ENCODE results near the gene SLC22A7.
"Not testable (repeated sequence)": the region's sequence is repeated elsewhere in the genome, so short reads cannot be mapped to it uniquely, and the experiment has no call there.

The SLC22A7 gene

DNA sequence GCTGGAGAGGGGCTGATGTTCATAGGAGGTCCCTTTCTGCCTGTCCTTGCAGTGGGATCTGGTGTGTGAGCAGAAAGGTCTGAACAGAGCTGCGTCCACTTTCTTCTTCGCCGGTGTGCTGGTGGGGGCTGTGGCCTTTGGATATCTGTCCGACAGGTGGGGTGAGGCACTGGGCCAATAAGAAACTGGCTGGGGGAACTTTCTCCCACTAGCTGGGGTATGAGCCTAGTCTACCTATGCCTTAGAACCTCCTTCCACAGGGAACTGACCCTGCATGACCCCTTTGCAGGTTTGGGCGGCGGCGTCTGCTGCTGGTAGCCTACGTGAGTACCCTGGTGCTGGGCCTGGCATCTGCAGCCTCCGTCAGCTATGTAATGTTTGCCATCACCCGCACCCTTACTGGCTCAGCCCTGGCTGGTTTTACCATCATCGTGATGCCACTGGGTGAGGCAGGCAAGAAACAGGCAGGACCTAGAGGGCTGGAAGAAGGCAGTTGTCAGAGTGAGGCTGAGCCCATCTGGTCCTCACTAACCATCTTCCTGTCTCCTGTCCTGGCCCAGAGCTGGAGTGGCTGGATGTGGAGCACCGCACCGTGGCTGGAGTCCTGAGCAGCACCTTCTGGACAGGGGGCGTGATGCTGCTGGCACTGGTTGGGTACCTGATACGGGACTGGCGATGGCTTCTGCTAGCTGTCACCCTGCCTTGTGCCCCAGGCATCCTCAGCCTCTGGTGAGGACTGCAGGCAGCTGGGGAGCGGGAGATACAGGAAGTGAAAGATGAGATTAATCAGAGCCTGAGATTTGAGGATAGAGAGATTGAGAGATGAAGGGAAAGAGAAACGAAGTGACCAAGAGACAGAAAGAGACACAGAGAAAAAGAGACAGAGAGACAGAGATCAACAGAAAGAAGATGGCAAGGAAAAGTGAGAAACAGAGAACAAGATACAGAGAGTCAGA, 1.6 kb downstream of the SLC22A7 start:
- no peak for DNase-seq (ENCODE audit: low read depth in 1 of 2, low spot score in 1 of 2)

DNA sequence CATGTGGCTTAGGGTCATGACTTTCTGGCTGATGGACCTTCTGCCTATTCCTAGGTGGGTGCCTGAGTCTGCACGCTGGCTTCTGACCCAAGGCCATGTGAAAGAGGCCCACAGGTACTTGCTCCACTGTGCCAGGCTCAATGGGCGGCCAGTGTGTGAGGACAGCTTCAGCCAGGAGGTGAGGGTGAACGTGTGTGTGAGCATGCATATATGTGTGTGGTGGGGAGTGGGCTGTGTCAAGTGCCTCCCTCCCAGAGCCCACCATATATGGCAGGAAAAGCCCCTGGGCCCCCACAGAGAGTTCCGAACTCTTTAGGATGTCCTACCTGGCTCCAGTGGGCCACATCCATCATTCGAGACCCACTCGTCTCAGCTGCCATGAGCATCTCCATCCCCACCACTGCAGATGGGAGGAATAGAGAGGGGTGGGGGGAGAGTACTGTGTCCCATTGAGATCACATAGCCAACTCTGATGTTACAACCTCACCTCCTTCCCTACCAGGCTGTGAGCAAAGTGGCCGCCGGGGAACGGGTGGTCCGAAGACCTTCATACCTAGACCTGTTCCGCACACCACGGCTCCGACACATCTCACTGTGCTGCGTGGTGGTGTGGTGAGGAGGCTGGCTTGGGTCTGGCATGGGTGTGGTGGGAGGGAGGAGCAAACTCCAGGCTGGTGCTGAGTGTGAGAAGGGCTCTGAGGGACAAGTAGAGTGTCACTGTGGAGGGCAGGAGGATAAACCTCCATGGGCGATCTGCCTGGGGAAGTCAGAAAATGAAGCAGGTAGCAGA, 3.2 kb downstream of the SLC22A7 start:
- DNase-seq (ENCODE audit: low read depth in 1 of 2, low spot score in 1 of 2): no peak

DNA sequence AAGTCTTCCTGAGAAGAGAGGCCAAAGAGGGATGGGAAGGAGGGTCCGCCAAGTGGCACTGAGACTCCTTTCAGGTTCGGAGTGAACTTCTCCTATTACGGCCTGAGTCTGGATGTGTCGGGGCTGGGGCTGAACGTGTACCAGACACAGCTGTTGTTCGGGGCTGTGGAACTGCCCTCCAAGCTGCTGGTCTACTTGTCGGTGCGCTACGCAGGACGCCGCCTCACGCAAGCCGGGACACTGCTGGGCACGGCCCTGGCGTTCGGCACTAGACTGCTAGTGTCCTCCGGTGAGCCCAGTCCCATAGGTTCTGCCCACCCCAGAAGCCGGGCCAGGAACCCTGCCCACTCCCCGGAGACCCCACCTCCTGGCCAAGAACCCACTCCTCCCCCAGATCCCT, 4.1 kb downstream of the SLC22A7 start:
- no peak for DNase-seq (ENCODE audit: low read depth in 1 of 2, low spot score in 1 of 2)

DNA sequence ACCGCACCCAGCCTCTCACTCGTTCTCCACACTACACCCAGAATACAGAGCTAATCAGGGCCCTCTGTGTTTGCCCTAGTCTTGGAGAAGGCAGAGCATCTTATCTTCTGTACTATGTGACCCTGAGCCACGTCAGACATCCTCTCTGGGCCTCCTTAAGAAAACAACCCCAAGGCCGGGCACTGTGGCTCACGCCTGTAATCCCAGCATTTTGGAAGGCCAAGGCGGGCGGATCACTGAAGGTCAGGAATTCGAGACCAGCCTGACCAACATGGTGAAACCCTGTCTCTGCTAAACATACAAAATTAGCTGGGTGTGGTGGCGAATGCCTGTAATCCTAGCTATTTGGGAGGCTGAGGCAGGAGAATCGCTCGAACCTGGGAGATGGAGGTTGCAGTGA, 4.9 kb downstream of the SLC22A7 start:
- not testable (repeated sequence) for DNase-seq (ENCODE audit: low read depth in 1 of 2, low spot score in 1 of 2)

DNA sequence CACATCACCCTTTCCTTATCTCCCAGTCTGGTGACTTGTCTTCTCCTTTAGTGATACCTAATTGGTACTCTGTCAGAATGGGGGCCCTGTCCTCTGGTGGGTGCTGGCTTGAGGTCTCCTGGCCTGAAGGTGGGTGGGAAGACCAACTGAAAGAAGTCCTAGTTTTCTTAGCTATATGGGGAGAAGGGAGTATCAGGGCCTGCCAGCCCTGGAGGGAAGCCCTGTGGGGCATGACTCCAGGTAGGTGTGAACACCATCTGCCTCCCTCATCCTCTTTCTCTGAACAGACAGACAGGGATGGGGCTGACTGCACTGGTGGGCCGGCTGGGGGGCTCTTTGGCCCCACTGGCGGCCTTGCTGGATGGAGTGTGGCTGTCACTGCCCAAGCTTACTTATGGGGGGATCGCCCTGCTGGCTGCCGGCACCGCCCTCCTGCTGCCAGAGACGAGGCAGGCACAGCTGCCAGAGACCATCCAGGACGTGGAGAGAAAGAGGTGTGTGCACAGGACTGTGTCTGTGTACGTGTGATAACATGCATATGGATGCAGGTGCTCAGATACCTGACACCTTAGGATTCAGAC, 5.8 kb downstream of the SLC22A7 start:
- DNase-seq (ENCODE audit: low read depth in 1 of 2, low spot score in 1 of 2): no peak

DNA sequence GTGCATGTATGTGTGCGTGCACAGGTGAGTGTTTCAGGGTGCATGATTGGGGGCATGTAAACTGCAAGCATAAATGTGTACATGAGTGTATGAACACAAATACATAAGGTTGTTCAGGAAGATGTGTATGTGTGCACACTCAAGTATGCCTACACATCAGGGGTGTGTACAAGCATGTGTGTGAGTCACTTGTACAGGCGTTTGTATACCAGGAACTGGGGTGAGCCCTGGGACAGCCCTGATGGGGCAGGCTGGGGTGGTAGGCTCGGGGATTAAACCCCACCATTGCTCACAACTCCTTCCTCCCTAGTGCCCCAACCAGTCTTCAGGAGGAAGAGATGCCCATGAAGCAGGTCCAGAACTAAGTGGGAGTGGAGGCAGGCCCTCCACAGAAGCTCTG, 6.3 kb downstream of the SLC22A7 start:
- DNase-seq (ENCODE audit: low read depth in 1 of 2, low spot score in 1 of 2): no peak

DNA sequence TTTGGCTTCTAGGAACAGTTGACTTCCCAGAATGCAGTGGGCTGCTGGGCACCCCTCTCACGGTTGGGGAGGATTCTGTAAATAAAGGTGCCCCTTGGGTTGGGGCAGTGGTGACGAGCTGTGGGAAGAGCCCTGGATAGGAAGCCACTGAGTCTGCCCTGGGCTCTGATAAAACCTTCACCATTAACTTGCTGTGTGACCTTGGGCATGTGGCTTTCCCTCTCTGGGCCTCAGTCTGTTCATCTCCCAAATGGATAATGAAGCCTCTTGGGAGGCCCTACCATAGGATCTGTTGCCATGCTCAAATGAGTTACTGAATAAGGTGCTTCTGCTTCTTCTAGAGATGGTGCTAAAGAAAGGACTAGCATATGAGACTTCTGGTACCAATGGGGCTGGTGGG, 6.8 kb downstream of the SLC22A7 start:
- DNase-seq (ENCODE audit: low read depth in 1 of 2, low spot score in 1 of 2): no peak

DNA sequence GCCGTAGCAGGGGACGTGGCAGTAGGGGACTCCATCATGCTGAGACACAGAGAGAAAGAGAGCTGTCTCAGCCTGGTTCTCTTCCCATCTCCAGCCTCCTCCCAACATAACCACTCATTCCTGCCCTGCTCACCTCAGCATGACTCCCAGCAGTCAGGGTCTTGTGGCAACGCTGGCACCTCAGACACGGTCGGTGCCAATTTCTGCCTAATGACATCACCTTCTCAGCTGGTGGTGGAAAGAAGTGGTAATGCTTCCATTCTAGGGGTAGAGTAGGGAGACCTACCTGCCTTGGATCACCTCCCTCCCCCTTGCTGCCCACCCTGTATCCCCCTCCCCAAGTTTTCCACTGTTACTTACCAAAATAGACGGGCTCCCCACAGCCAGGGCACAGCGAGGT, 8.0 kb downstream of the SLC22A7 start:
- no peak for DNase-seq (ENCODE audit: low read depth in 1 of 2, low spot score in 1 of 2)

DNA sequence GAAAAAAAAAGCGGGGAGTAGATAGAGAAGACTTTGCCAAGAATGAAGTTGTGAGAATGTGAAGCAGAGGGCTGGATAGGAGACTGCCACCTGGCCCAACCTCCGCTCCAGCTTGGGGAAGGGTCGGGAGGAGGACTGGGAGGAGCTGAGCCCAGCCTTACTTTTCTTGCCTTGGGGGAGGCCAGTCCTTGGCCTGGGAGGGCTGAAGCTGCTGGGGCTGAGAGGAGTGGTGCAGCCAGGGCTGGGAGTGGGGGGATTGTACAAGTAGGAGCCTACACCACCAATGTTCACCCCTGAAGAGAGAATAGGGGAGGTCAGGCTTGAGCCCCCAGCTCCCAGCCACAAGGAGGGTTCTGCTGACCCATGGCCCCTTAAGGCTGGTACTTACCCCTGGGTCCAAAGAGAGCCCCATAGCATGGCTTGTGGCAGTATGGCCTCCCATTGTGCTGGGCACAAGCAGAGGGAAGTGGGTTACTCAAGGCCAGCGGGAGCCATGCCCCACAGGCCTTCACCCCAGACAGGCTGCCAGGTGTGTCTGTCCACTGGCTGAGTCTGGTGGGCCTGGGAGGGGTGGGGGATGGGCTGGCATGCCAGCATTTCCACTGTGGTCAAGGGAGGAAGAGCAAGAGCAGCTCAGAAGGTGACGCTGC, 9.5 kb downstream of the SLC22A7 start:
- DNase-seq (ENCODE audit: low read depth in 1 of 2, low spot score in 1 of 2): no peak

DNA sequence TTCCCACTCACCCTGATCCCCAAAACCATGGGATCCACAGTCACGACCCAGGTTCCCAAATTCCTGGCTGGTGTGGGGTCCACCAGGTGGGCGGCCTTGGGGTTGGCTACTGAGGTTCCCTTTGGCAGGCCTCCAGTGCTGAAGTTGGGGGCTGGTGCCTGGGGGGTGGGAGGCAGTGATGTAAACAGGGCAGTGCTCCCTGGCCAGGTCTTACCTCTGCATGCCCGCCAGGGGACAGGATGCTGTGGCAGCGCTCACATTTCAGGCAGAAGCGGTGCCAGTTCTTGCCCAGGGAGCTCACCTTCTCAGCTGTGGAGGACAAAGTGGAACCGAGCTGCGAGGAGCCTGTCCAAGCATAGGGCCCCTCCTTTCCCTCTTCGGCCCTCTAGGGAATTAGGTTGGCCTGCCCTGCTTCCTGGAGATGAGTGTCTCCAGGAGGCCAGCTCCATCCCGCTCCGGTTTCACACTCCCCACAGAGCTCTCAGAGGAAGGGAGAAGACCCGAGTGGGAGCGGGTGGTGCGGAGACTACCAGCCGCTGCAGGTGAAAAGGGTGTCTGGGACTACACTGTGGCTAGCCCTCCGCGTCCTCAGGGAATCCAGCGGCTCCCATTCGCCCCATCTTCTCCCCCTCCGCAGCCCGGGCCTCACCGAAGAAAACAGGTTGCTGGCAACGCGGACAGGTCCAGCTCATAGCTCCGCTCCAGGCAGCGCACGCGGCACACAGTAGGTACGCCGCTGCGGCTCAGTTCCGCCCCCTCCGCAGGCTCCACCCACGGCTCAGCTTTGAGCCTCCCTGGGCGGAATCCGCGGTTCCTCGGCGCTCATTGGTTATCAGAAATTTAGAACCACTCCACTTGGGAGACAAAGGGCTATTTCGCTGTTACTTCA, 10.3 kb downstream of the SLC22A7 start, which contains the start of gene CRIP3:
CRIP3 (minus strand) TSS at position 726 of the 889 bp plus-strand sequence; CDS start at position 692, 34 bp downstream.
- DNase-seq (ENCODE audit: low read depth in 1 of 2, low spot score in 1 of 2): peak; percentile 6 to 25

DNA sequence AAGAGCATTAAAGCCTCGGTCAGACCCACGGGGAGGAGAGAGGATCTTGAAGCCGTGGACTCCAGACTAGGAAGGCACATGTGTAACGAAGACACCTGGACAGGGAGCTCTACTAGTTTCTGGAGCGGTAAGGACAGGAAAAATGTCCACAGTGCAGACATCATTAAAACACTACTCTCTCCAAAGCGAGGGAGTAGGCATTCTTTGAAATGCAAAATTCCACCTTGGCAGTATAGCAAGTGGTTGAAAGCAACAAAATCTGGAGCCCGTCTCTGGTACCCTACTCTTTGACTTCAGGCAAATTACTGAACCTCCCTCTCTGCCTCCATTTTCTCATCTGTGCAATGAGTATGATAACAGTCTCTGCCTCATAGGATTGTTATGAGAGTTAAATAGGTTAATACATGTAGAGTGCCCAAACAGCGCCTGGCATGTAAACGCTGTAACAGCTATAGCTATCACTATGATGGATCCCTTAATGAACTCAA, 11.0 kb downstream of the SLC22A7 start:
- DNase-seq (ENCODE audit: low read depth in 1 of 2, low spot score in 1 of 2): no peak

DNA sequence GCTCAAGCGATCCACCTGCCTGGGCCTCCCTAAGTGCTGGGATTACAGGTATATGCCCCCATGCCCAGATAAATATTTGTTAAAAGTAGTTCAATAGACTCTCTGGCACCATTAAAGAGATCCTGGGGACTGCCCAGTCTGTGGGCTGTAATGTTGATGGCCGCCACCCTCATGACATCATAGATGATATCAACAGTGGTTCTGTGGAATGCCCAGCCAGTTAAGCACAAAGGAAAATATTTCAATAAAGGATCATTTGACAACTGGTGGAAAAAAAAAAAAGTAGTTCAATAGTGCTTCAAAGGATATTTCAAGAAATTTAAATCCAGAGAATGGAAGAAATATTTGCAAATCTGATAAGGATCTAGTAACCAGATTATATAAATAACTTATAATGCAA, 12.1 kb downstream of the SLC22A7 start:
- DNase-seq (ENCODE audit: low read depth in 1 of 2, low spot score in 1 of 2): no peak

DNA sequence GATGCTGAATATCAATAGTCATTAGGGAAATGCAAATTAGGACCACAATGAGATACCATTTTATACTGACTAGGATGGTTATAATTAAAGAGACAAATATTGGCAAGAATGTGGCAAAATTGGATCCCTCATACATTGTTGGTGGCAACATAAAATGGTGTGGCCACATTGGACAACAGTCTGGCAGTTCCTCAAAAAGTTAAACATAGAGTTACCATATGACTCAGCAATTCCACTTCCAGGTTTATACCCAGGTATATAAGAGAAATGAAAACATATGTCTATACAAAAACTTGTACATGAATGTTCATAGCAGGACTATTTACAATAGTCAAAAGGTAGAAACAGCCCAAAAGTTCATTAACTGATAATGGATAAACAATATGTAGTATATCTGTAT, 12.6 kb downstream of the SLC22A7 start:
- no peak for DNase-seq (ENCODE audit: low read depth in 1 of 2, low spot score in 1 of 2)

DNA sequence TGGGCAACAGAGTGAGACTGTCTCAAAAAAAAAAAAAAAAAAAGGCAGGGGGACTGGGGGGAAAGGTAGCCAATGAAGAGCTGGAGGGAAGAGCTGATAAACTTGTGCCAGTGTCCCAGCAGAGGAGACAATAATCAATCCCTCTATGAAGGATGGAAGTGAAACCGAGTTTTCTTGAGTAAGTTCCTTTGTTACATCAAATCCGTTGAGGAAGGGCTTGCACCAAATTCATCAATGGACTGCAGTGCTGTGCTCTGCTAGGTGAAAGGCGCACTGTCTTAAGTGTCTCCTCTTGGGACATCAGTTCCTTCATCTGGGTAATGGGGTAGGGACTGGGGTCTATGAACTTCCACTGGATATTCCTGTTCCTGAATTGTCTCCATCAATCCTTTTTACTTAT, 13.6 kb downstream of the SLC22A7 start:
- no peak for DNase-seq (ENCODE audit: low read depth in 1 of 2, low spot score in 1 of 2)

DNA sequence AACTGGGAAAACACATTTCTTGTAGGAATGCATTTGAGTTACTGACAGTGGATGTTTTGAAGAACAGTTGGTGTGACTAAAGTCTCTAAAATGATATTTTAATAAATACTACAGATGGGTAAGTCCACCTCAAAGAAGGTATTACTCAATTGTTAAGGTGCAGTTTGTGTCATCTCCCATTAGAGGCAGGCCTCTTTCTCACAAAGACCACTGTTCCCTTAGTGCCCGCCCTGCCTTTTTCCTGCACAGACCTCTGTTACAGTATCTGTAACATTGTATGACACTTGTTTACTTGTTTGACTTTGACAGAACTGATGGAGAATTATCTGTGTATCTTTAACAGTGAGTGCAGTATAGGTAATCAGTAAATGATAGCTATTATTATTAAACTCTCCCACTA, 15.8 kb downstream of the SLC22A7 start:
- no peak for DNase-seq (ENCODE audit: low read depth in 1 of 2, low spot score in 1 of 2)

DNA sequence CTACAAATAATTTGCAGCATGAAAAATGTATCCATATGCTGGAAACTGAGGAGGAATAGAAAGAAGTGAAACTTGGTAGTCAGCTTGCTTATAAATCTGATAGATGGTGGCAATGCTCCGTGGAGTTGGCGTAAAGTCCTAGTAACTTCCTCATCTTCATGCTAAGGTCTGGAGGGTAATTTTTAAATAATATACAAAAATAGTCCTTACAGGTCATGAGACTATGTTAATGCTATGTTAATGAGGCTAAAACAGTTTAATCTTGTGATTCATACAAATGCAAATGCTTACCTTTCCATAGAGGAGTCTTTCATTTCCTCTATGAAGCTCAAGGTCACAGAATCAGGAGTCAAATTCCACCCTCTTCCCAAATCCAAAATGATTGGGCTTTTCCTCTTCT, 20.0 kb downstream of the SLC22A7 start:
- no peak for DNase-seq (ENCODE audit: low read depth in 1 of 2, low spot score in 1 of 2)

DNA sequence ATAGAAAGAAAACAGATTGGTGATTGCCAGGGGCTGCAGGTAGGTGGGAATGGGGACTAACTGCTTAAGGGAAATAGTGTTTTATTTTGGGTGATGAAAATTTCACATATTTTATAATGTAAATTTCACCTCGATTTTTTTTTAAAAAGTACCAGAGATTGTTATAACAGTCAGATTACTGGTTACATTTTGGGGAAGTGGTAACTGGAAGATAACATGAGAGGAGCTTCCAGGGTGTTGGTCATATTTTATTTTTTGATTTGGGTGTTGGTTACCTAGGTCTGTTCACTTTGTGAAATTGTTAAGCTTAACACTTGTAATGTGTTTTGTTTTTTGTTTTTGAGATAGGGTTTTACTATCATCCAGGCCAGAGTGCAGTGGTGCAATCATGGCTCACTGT, 27.8 kb downstream of the SLC22A7 start:
- DNase-seq (ENCODE audit: low read depth in 1 of 2, low spot score in 1 of 2): no peak

DNA sequence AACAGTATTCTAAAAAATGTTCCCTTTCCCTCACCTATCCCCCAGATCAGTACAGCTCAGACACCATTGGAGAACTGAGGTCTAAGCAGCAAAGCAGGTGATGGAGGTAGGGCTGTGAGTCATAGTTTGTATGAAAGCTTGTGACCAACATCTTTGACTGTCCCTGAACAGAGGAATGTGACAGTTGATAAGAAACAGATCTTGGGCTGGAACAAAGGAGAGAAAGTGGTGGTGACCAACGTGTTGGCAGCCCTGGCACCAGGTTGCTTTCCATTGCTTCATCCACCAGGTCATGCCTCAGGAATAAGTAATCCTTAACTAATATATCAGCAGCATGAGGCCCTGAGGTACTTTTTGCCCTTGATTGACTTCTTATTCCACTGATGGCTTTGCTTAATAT, 30.5 kb downstream of the SLC22A7 start:
- no peak for DNase-seq (ENCODE audit: low read depth in 1 of 2, low spot score in 1 of 2)

DNA sequence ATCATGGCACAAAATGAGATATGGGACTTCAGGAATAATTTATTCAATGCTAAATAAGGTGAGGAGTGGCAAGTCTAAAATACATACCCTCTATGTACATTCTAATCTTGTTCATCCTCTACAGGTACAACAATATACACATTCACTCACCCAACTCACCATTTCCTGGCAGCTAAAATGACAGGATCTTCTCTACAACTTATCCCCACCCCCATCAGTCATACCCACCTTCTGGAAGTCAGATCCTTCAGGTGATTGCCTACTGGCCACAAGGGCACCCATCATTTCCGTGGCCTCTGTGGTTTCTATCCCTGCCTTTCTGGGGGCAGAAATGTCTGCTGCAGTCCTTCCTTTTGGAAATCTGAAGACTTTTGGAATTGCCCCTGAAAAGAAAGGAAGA, 33.4 kb downstream of the SLC22A7 start:
- DNase-seq (ENCODE audit: low read depth in 1 of 2, low spot score in 1 of 2): no peak

DNA sequence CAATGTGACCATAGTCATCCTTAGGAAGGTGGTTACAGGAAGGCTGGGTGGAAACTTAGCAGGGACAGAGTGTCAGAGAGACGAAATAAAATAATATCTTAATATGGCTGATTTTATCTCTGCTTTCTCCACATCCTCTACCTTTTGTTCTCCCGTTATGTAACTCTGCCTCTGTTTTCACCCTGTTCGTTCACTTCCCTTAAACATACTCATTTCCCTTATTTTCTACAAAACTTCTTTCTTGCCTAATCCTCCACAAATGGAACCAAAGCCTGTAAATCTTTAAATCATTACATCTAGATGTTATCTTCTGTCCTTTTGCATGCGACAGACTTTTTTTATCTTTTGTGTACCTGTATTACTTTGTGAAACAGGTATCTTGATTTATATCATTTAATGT, 33.8 kb downstream of the SLC22A7 start:
- DNase-seq (ENCODE audit: low read depth in 1 of 2, low spot score in 1 of 2): no peak
